Keratinocyte (primary cell): ENCODE measurements around the gene POLD4.

Experiments used
- CTCF ChIP-seq, 3 experiments: IDR thresholded peaks in 1 of 3; conservative IDR thresholded peaks in 1 of 3; optimal IDR thresholded peaks in 1 of 3; 2 replicates in 2 of 3; 3 replicates in 1 of 3; pipeline versions ENCODE3 to v1.5.1; 2011; ENCODE audit warnings: low read length in 3 of 3, mild to moderate bottlenecking in 3 of 3, moderate library complexity in 2 of 3, control low read depth in 1 of 3, inconsistent platforms in 1 of 3; ENCODE audit not compliant: insufficient read depth in 2 of 3; ENCODE audit errors: extremely low read depth in 1 of 3
- EZH2 ChIP-seq: IDR thresholded peaks from one replicate; pipeline ENCODE4 v1.6.1; 2012; ENCODE audit warnings: inconsistent platforms, mild to moderate bottlenecking, low read length, moderate library complexity

DNA sequence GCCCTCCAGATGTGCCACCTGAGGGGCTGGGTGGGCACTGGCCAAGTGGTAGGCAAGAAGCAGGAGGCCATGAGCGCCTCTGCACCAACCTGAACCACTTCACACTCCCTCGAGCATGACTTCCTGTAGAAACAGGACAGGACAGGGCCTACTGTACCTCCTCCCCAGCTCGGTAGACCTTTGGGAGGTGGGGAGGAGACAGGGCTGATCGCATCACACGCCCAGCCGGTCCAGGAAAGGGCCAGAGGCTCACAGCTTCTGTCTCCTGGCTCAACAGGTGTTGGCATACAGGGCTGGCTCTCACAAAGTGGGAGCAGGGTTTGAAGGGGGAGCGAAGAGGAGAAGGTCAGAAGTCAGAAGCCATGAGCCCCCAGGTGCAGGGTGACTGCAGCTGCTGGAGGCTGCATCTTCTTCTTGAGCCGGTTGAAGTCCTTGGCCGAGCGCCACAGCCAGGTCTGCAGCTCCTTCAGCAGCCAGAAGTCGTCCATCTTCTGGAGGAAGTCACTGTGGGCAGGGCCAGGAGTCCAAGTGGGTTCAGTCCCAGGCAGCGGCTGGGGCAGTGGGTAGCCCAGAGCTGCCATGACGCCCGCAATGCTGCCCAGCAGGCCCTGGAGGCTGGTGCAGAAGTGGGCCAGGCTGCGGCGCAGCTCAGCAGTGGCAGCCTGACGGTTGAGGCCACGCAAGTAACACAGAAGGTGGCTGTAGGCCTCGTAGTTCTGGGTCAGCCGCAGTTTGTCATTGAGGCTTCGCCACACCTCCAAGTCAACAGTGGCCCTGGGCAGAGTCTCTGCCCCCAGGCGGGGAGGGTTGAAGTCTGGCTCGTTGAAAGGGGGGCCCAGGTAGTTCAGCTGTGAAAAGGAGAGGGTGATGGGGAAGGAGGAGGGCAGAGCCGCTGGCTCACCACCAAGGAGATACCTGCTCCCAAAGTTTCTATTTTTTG, 11.7 kb upstream of the POLD4 start:
- TF ChIP-seq EZH2, result no peak
- TF ChIP-seq CTCF (optimal IDR thresholded peaks at IDR 0.05 in 1 of 3, IDR thresholded peaks at IDR 0.05 in 1 of 3, conservative IDR thresholded peaks at IDR 0.05 in 1 of 3; ENCODE audit: extremely low read depth in 1 of 3, insufficient read depth in 2 of 3, low read length in 3 of 3), result no peak
